HG03060 (cell line): ENCODE data around the gene AMFR.

ENCODE experiments used
- ATAC-seq: cut with Tn5 transposase; IDR thresholded peaks from one replicate; pipeline ENCODE4 v1.9.1; 2021; ENCODE audit warnings: low read depth, moderate number of reproducible peaks; ENCODE audit not compliant: unreplicated experiment

AMFR gene

GRCh38 chr16:56365552-56365951, 59.8 kb downstream of the AMFR start:
- no peak for ATAC-seq

GRCh38 chr16:56364865-56365264, 60.5 kb downstream of the AMFR start:
- no peak for ATAC-seq

GRCh38 chr16:56363781-56364565, 61.4 kb downstream of the AMFR start:
- no peak for ATAC-seq

- ATAC-seq = no peak
Measured at GRCh38 chr16:56363181-56363716, 62.1 kb downstream of the AMFR start.

- ATAC-seq = no peak
Measured at GRCh38 chr16:56362706-56363105, 62.6 kb downstream of the AMFR start.

GRCh38 chr16:56362057-56362655, 63.2 kb downstream of the AMFR start:
- no peak for ATAC-seq

- no peak for ATAC-seq
Measured at GRCh38 chr16:56360117-56361008, 65.0 kb downstream of the AMFR start.

- ATAC-seq = no peak
Measured at GRCh38 chr16:56357765-56358322, 67.5 kb downstream of the AMFR start.

- no peak for ATAC-seq
Measured at GRCh38 chr16:56357241-56357764, 68.0 kb downstream of the AMFR start.

GRCh38 chr16:56356276-56357240, 68.8 kb downstream of the AMFR start:
- ATAC-seq = peak; percentile 85

GRCh38 chr16:56355786-56356275, 69.5 kb downstream of the AMFR start:
- ATAC-seq = no peak

GRCh38 chr16:56355221-56355620, 70.1 kb downstream of the AMFR start:
- ATAC-seq = no peak

- ATAC-seq = no peak
Measured at GRCh38 chr16:56354746-56355145, 70.6 kb downstream of the AMFR start.

- ATAC-seq = no peak
Measured at GRCh38 chr16:56354016-56354415, 71.3 kb downstream of the AMFR start.

- ATAC-seq = no peak
Measured at GRCh38 chr16:56353054-56353921, 72.1 kb downstream of the AMFR start.

GRCh38 chr16:56352351-56353053, 72.8 kb downstream of the AMFR start:
- no peak for ATAC-seq

- ATAC-seq = no peak
Measured at GRCh38 chr16:56351481-56351880, 73.9 kb downstream of the AMFR start.
